Measurements from ENCODE around the gene SMIM35. TPM values are rescaled to one million over a fixed set of nuclear protein-coding genes. Genes with fewer than 3 reads are reported as not detected.

Gene SMIM35
- not detected for total RNA-seq

GRCh38 chr11:118086913-118087768, at the start of gene SMIM35:
TSS of gene SMIM35 (minus strand) at chr11:118086963. CDS start at chr11:118086757, 206 bp downstream.
- H3K9me3 Mint-ChIP-seq = peaks cover 16% of the 10 kb centered on the region
- no peak within 1 kb of the TSS for H3K4me3 Mint-ChIP-seq
- H3K27ac Mint-ChIP-seq = no peak within 1 kb of the TSS
- DNase-seq = no peak
- peaks cover 12% of the 10 kb centered on the region for H3K36me3 Mint-ChIP-seq
- peaks cover 3% of the 10 kb centered on the region for H3K4me1 Mint-ChIP-seq
- no peaks in the 10 kb centered on the region for H3K27me3 Mint-ChIP-seq

DNA sequence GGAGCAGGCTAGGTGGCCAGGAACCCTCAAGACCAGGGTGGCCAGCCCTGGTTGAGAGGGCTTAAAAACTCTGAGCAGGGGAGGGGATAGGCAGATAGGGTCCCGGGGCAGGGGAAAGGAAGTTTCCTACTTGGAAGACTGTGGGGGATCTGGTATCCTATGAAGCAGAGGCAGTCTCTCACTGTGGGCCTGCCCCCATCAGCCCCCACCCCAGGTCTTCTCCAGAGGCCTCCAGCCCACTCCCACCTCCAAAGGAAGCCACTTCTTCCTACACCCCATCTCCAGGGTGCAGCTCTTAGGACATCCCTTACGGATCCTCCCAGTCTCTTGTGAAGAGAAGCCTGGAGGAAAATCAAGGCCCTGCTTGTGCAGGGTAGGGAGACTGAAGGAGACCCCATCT, 49.6 kb upstream of the SMIM35 start:
- Mint-ChIP-seq H3K27ac (no peak overlapping the region), H3K4me1 (no peaks in the 10 kb centered on the region), H3K36me3 (no peaks in the 10 kb centered on the region), H3K4me3 (no peak overlapping the region), H3K27me3 (peaks cover 16% of the 10 kb centered on the region), H3K9me3 (no peaks in the 10 kb centered on the region)
- DNase-seq = no peak

- DNase-seq = no peak
- H3K27ac Mint-ChIP-seq = no peak overlapping the region
- peaks cover 13% of the 10 kb centered on the region for H3K27me3 Mint-ChIP-seq
- no peak overlapping the region for H3K4me3 Mint-ChIP-seq
- H3K36me3 Mint-ChIP-seq = no peaks in the 10 kb centered on the region
- H3K9me3 Mint-ChIP-seq = no peaks in the 10 kb centered on the region
- H3K4me1 Mint-ChIP-seq = no peaks in the 10 kb centered on the region
These were observed 49.0 kb upstream of the SMIM35 start for GRCh38 chr11:118135796-118136165.

DNA sequence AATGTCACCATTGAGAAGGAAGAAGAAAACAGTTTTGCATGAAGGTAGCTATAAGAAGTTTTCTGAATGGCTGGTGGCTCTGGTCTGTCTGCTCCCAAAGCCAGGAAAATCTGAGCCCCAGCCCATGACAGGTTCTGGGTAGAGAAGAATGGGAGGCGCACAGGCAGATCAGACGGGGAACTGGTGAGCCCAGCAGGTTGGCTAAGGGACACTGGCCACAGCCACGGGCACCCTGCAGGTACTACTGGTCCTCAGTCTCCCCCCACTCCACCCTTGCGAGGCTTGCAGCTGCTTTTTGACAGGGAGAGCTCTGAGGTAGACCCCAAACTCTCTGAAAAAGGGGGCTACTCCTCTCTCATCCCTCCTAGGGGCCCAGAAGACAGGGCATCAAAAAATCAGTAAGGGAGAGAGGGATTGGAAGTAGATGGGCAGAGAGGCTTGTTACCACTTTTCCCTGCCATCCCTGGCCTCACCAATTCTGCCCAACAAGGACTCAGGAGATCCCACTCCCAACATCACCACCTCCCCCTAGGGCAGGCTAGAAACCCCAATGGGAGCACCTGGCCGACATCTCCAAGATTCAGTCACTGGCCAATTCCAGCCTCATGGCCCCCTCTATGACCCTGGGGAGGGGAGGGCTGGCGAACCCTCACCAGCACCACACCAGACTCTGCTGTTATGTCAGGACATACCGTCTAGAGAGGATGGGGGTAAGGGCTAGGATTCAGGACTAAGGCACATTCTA, 48.5 kb upstream of the SMIM35 start:
- DNase-seq = no peak
- Mint-ChIP-seq H3K27ac (no peak overlapping the region), H3K9me3 (no peaks in the 10 kb centered on the region), H3K27me3 (peaks cover 7% of the 10 kb centered on the region), H3K4me1 (no peaks in the 10 kb centered on the region), H3K36me3 (no peaks in the 10 kb centered on the region), H3K4me3 (no peak overlapping the region)

DNA sequence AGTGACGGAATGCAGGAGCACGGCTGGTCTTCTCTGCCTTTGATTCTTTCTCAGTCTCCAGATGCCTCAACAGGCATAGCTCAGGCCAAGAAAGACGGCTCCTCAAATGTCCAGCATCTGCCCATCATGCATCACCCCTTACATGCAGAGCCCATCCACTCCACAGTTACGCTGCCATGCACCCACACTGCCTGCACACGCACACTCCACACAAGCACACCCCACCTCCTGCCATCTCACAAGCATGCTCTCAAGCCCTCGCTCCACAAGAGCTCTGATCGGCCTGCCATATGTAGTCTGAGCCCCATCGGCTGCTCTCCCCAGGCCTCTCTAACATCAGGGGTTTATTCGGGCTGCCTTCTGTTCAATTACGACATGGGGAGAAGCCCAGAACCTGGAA, 47.1 kb upstream of the SMIM35 start:
- H3K4me1 Mint-ChIP-seq = no peaks in the 10 kb centered on the region
- H3K27me3 Mint-ChIP-seq = no peaks in the 10 kb centered on the region
- H3K36me3 Mint-ChIP-seq = no peaks in the 10 kb centered on the region
- no peak overlapping the region for H3K27ac Mint-ChIP-seq
- DNase-seq = no peak
- H3K9me3 Mint-ChIP-seq = no peaks in the 10 kb centered on the region
- H3K4me3 Mint-ChIP-seq = no peak overlapping the region

DNA sequence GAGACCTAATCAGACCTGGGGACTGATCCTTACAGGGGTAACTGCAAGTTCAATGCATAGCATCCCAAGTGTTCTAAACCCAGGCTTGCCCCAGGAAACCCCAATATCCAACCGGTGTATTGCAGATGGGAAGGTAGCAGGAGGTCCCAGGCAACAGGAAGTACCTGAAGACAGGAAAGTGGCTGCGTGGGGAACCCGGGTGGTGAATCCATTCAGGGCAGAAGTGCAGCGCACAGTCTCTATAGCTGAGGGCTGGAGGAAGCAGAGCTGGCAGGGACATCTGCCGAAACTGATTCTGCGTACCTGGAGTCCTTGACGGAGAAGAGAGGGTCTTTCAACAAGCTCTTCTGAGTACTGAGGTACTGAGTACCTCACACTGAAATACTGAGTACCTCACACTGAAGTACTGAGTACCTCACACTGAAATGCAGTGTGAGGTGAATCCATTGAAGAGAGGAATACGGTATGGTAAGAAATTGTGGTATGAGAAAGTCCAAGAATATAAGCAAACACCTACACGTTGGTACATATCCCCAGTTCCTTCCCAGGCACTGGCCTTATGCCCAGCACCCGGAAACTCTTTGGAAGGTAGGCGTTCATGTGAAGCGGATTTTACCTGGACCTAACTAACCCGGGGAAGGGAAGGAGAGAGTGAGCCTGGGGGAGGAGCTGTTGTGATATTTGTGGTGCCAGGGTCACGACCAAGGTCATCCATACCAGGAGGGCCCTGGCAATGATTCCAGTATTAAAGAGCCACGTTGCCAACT, 45.8 kb upstream of the SMIM35 start:
- Mint-ChIP-seq H3K27me3 (no peaks in the 10 kb centered on the region), H3K36me3 (no peaks in the 10 kb centered on the region), H3K4me1 (no peaks in the 10 kb centered on the region), H3K9me3 (no peaks in the 10 kb centered on the region), H3K4me3 (no peak overlapping the region), H3K27ac (no peak overlapping the region)
- DNase-seq = no peak

GRCh38 chr11:118129471-118130172, 42.9 kb upstream of the SMIM35 start:
- Mint-ChIP-seq H3K36me3 (no peaks in the 10 kb centered on the region), H3K27me3 (no peaks in the 10 kb centered on the region), H3K27ac (no peak overlapping the region), H3K9me3 (no peaks in the 10 kb centered on the region), H3K4me1 (no peaks in the 10 kb centered on the region), H3K4me3 (no peak overlapping the region)
- no peak for DNase-seq

DNA sequence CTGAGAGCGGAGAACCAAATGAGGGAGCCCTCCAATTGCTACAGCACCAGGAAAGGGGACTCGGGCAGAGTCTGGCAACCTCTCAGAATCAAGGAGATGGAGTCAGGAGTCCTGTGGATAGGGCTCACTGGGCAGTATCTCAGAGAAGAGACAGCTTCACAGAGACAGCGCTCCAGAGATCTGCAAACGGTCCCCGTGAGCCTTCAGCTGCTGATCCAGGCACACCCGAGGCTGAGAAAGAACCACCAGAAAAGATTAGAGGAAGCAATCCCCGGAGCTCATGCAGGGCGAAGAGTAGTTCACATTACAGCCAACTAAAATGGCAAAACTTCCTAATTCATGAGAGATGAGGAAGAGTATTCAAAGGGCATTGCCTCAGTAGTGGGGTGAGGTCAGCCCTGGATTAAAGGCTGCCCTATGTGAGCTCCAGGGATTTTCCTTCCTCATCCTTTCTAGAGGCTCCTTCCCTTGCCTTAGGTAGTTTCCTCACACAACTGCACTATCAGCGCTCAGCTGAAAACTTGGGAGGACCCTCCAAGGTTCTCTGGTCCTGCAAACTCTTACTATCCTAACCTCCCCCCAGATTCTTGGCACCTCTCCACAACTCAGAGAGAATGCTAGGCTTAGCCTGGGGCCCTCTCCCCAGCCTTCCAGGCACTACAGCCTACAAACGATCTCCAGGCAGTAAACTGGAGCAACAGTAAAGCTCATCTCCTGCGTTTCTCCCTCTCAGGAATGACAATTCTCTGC, 42.1 kb upstream of the SMIM35 start:
- no peak for DNase-seq
- Mint-ChIP-seq H3K36me3 (no peaks in the 10 kb centered on the region), H3K9me3 (no peaks in the 10 kb centered on the region), H3K27ac (no peak overlapping the region), H3K4me3 (no peak overlapping the region), H3K4me1 (no peaks in the 10 kb centered on the region), H3K27me3 (no peaks in the 10 kb centered on the region)

DNA sequence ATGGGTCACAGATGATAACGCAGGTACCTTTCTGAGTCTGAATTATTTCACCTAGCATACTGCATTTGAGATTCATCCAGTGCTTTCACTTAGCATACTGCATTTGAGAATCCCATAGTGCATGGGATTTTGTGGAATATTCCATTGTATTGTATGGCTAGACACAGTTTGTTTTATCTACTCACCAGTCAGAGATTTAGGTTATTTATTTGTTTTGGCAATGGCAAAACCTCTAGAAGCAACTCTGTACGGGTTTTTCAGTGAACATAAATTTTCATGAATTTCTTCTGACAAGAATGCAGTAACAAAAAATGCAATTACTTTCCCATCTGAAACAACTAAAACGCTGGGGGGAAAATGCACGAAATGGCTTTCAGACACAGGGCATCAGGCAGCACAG, 41.5 kb upstream of the SMIM35 start:
- H3K4me1 Mint-ChIP-seq = no peaks in the 10 kb centered on the region
- no peak overlapping the region for H3K27ac Mint-ChIP-seq
- H3K9me3 Mint-ChIP-seq = no peaks in the 10 kb centered on the region
- H3K4me3 Mint-ChIP-seq = no peak overlapping the region
- no peaks in the 10 kb centered on the region for H3K27me3 Mint-ChIP-seq
- no peak for DNase-seq
- H3K36me3 Mint-ChIP-seq = no peaks in the 10 kb centered on the region

DNA sequence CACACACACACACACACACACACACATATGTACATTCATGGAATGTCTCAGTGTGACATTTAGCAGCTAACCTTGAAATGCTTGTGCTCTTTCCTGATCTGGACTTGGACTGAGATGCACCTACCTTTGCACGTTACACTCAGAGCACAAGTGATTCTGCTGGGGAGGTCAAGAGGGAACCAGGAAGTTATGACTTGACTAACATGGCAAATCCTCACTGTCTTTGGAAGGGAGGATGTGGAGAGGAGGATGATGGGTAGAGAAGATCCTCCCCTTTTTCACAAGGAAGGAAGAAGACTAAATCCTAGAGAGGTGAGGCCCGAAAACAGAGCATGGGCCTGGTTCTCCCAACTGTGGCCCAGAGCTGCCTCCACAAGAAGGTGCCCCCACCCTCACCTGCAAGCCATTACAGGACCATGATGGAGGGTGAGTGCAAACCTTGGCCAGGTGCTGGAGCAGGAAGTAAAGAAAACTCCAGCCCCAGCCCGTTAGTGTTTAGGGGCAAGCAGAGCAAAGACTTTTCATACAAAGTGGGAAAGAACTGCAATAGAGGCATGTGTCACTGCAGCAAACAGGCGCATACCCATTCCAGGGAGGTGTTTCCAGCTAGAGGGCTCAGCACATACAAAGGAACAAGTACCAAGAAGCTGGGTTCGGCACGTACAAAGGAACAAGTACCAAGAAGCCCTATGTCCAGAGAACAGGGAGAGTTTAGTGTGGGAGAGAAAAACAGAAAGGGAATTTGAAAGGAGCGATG, 39.5 kb upstream of the SMIM35 start:
- no peaks in the 10 kb centered on the region for H3K27me3 Mint-ChIP-seq
- H3K9me3 Mint-ChIP-seq = no peaks in the 10 kb centered on the region
- DNase-seq = no peak
- H3K4me1 Mint-ChIP-seq = no peaks in the 10 kb centered on the region
- no peaks in the 10 kb centered on the region for H3K36me3 Mint-ChIP-seq
- H3K27ac Mint-ChIP-seq = peak overlapping the region; percentile 10
- H3K4me3 Mint-ChIP-seq = no peak overlapping the region

- Mint-ChIP-seq H3K4me3 (no peak overlapping the region), H3K4me1 (no peaks in the 10 kb centered on the region), H3K9me3 (peaks cover 7% of the 10 kb centered on the region), H3K27ac (no peak overlapping the region), H3K27me3 (no peaks in the 10 kb centered on the region), H3K36me3 (no peaks in the 10 kb centered on the region)
- DNase-seq = no peak
These were observed 38.3 kb upstream of the SMIM35 start for GRCh38 chr11:118124929-118125535.

DNA sequence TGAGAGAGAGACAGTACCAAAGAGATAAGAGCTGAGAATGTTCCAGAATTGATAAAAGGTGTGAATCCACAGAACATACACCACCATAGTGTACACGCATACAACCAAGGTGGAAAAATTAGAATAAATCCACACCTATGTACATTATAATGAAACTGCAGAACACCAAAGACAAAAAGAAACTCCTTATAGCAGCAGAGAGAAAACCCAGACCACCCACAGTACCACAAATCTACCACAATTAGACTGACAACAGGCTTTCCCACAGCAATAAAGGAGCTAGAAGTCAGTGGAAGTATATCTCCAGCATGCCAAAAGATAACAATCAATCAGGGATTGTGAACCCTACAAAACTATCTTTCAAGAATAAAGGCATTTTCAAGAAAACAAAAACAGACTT, 34.0 kb upstream of the SMIM35 start:
- H3K4me1 Mint-ChIP-seq = peaks cover 25% of the 10 kb centered on the region
- no peaks in the 10 kb centered on the region for H3K36me3 Mint-ChIP-seq
- peaks cover 10% of the 10 kb centered on the region for H3K9me3 Mint-ChIP-seq
- no peak overlapping the region for H3K27ac Mint-ChIP-seq
- H3K27me3 Mint-ChIP-seq = peaks cover 4% of the 10 kb centered on the region
- DNase-seq = no peak
- H3K4me3 Mint-ChIP-seq = no peak overlapping the region

DNA sequence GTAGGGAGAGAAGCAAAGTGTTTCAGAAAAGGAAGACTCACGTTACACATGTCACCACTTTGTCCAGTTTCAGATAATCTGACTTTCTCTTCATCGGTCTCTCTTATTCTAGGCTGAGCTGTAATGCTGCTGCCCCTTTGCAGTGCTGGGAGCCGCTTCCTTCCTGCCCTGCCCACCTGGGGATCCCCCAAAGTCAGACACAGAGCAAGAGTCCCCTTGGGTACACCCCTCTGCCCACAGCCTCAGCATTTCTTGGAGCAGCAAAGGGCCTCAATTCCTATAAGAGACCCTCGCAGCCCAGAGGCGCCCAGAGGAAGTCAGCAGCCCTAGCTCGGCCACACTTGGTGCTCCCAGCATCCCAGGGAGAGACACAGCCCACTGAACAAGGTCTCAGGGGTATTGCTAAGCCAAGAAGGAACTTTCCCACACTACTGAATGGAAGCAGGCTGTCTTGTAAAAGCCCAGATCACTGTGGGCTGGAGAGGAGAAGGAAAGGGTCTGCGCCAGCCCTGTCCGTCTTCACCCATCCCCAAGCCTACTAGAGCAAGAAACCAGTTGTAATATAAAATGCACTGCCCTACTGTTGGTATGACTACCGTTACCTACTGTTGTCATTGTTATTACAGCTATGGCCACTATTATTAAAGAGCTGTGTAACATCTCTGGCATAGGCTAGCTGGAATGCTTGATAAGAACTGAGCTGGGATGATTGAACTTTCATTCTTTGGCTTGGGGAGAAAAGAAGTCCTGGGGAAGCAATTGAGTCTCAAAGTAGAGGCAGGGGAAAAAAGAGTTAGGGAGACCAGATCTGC, 31.2 kb upstream of the SMIM35 start:
- H3K4me1 Mint-ChIP-seq = peaks cover 28% of the 10 kb centered on the region
- H3K9me3 Mint-ChIP-seq = peaks cover 10% of the 10 kb centered on the region
- peaks cover 4% of the 10 kb centered on the region for H3K27me3 Mint-ChIP-seq
- H3K27ac Mint-ChIP-seq = peak overlapping the region; percentile 83
- peak overlapping the region; percentile 53 for H3K4me3 Mint-ChIP-seq
- DNase-seq = peak; percentile 69
- no peaks in the 10 kb centered on the region for H3K36me3 Mint-ChIP-seq
